GM21515 (cell line): ENCODE results near the gene ZXDC.

Source experiments
- ATAC-seq: cut with Tn5 transposase; IDR thresholded peaks from one replicate; pipeline ENCODE4 v1.9.1; 2021; ENCODE audit not compliant: unreplicated experiment

Gene ZXDC

GRCh38 chr3:126476166-126477060, 722 bp upstream of the ZXDC start:
- ATAC-seq: peak; percentile 33

DNA sequence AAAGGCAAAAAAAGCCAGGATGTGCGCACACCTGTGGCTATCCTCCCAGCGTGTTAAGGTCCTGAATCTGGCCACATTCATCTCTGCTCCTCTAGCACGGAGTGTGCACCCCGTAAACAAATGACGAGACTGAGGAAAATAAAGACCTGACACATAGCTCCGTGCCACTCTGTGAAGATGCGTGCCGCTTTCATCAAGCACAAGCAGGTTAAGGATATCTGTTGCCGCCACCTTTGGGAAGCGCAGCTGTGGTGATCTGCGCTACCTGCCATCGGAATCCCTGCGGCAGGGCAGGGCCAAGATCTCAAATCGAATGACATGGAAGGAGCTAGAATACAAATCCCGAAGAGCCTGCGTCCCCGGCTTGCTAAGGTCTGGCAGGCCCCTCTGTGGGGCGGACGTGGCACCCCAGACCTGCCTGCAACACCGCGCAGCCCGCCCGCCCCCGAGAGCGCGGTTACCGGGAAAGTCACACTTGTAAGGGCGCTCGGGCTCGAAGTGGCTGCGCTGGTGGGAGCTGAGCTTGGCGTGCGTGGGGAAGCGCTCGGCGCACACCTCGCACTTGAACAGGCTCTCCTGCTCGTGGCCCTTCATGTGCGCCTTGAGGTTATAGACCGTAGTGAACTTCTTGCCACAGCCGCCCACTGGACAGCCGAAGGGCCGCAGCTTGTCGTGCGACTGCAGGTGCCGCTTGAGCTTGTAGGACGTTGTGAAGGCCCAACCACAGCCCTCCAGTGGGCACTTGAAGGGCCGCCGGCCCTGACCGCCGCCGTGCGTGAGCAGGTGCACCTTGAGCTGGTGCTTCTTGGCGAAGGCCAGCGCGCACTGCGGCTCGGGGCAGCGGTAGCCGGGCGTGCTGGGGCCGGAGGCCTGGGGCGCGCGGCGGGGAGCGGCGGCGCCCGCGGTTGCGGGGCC, 936 bp downstream of the ZXDC start:
- ATAC-seq: peak; percentile 24

- ATAC-seq: no peak
Measured at GRCh38 chr3:126473292-126474168, 2.2 kb downstream of the ZXDC start.

GRCh38 chr3:126472277-126473006, 3.2 kb downstream of the ZXDC start:
- no peak for ATAC-seq

- ATAC-seq: no peak
Measured at GRCh38 chr3:126469479-126469878, 6.2 kb downstream of the ZXDC start.

- no peak for ATAC-seq
Measured at GRCh38 chr3:126468028-126468891, 7.4 kb downstream of the ZXDC start.

DNA sequence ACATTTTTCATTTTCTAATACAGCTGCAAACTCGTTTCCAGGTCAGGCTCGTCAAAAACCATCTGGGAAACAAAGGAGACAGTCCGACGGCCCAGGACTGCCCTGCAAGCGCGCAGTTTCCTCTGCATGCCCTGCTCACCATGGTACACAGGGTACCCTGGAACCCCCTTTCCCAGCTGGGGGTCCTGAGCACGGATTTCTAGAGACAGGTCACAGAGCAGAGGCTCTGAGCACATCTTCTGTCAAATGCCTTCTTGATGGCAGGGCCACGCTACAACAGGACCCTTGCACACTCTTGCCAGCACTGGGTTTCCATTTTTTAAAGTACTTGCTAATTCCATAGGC, 8.1 kb downstream of the ZXDC start:
- ATAC-seq: no peak

DNA sequence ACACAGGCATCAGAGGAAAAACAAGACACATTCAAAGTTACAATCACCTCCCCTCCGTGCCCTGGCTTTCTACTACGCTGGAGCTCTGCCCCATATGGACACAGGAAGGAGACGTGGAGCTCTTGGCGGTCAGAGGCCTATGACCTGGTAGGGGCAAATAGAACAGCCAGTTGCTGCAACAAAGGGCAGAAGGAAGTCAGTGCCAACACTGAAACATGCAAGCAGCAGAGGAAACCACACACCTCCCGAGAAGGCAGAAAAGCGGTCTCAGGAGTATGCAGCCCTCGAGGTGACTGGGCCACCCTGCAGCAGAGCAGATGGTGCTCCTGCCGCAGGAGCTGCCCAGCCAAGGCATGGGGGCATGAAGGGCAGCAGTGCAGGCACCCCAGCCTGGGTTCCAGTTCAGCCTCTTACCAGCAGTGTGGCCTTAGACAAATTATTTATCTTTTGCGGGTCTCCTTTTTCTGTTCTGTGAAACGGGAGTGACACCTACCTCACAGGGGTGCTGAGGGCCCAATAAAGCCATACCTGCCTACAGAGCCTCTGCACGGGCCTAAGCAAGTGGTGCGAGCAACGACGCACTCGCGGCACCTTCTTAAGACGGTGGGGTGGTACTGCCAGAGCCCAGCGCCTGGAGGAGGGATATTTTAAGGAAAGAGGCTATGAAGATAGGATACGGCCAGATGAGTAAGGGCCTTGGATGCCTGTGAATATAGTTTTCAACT, 8.6 kb downstream of the ZXDC start:
- ATAC-seq: no peak

GRCh38 chr3:126465928-126466544, 9.7 kb downstream of the ZXDC start:
- ATAC-seq: no peak

DNA sequence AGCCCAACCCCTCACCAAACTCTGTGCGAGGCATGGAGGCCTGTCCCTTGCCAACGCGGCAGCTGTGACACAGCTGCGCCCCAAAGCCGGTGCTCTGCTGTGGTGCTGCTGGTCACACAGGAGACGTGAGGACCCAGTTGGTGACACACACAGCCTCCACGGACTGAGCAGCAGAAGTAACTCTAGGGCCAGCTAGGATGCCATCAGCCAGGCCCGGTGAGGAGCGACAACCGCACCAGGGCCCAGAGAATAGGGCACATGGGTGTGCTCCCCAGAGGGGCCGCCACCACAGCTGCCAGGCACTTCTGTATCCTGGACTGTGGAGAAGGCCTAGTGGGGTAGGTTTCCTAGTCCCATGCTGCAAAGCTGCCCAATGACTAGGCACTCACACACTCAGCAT, 10.7 kb downstream of the ZXDC start:
- no peak for ATAC-seq

DNA sequence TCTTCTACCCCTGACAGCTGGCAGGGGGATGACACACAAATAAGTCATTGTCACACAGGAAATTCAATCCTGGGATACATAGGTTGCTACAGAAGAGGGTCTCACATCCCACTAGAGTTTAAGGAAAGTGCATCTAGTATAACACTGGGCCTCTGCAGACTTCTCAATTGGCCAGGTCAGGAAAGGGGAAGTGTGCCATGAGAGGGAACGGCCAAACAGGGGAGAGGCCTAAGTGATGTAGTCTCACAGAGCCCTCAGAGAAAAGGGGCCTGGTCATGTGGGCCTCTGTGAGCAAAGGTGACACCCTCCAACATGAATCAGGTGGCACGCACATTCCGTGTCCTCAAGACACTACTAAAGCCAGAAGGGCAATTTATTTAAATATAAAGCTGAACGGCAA, 11.2 kb downstream of the ZXDC start:
- no peak for ATAC-seq

- ATAC-seq: no peak
Measured at GRCh38 chr3:126464093-126464492, 11.6 kb downstream of the ZXDC start.

- ATAC-seq: no peak
Measured at GRCh38 chr3:126463521-126463920, 12.2 kb downstream of the ZXDC start.

- no peak for ATAC-seq
Measured at GRCh38 chr3:126461450-126462070, 14.1 kb downstream of the ZXDC start.

DNA sequence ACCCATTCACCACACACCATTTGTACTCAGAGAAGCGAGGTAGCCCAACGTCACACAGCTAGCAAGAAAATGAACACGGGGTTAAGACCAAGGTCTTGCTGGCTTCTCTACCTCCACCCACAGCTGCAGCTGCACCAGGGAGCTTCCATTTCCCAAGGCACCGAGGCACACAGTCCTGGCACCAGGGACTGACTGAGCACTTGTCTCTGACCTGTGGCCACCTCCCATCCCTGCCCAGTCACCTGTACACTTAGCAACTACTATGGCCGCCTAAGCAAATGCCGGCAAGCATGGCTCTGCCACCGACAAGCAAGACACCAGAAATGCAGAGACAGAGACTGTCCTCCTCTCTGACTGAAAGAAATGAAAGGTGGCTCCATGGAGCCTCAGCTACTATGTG, 15.3 kb downstream of the ZXDC start:
- ATAC-seq: no peak

GRCh38 chr3:126459763-126460127, 15.9 kb downstream of the ZXDC start:
- ATAC-seq: no peak

- no peak for ATAC-seq
Measured at GRCh38 chr3:126459111-126459762, 16.5 kb downstream of the ZXDC start.
